OCI-LY3 (cell line): ENCODE data around the gene FGF13.

ENCODE experiments used
- H2AFZ ChIP-seq: fragments of 200-600, 300-600 bp; shearing (Covaris generic); 2 replicates; pipeline ENCODE4 v1.6.0; 2014; ENCODE audit warnings: antibody characterized with exemption, low read depth, low read length
- H3K27ac ChIP-seq: fragments of 200-600, 300-600 bp; sonication (generic); 2 replicates; pipeline ENCODE4 v1.5.1; 2014; ENCODE audit warnings: mild to moderate bottlenecking, low read length, moderate library complexity, mixed read lengths
- H3K27me3 ChIP-seq: fragments of 200-600, 300-600 bp; sonication (generic); 2 replicates; pipeline ENCODE4 v1.6.1; 2014; ENCODE audit warnings: low read depth, low read length, mixed read lengths
- H3K36me3 ChIP-seq: fragments of 200-600, 300-600 bp; sonication (generic); replicated peaks from 2 replicates; pipeline ENCODE3; 2014; ENCODE audit warnings: low read depth, low read length, mixed read lengths
- H3K4me1 ChIP-seq: fragments of 300-600, 200-600 bp; sonication (generic); 2 replicates; pipeline ENCODE4 v1.6.1; 2014; ENCODE audit warnings: low read length, mixed read lengths
- H3K4me2 ChIP-seq: fragments of 200-600, 300-600 bp; sonication (generic); 2 replicates; pipeline ENCODE4 v1.6.1; 2014; ENCODE audit warnings: low read length, mixed read lengths
- H3K4me3 ChIP-seq: fragments of 300-600, 200-600 bp; sonication (generic); 2 replicates; pipeline ENCODE4 v1.5.1; 2014; ENCODE audit warnings: antibody characterized with exemption, mild to moderate bottlenecking, low read length, moderate library complexity
- H3K79me2 ChIP-seq: fragments of 300-600, 200-600 bp; shearing (Covaris generic); 2 replicates; pipeline ENCODE4 v1.6.1; 2014; ENCODE audit warnings: mild to moderate bottlenecking, low read length, mixed read lengths
- H3K9ac ChIP-seq: fragments of 300-600, 200-600 bp; shearing (Covaris generic); 2 replicates; pipeline ENCODE4 v1.6.0; 2014; ENCODE audit warnings: mild to moderate bottlenecking, low read length, moderate library complexity
- H3K9me3 ChIP-seq: fragments of 200-600, 300-600 bp; shearing (Covaris generic); 2 replicates; pipeline ENCODE4 v1.6.1; 2014; ENCODE audit warnings: low read length, mixed read lengths; ENCODE audit not compliant: insufficient read depth
- H4K20me1 ChIP-seq: fragments of 200-600, 300-600 bp; sonication (generic); 2 replicates; pipeline ENCODE4 v1.6.1; 2016; ENCODE audit warnings: low read length, mixed read lengths; ENCODE audit not compliant: insufficient read depth
- CTCF ChIP-seq: fragments of 200-600, 300-600 bp; sonication (generic); IDR thresholded peaks from 2 replicates; pipeline ENCODE4 v1.5.1; 2014; ENCODE audit warnings: antibody characterized with exemption, low read length, low read depth
- EZH2phosphoT487 ChIP-seq: fragments of 200-600 bp; shearing (Covaris generic); IDR thresholded peaks from 2 replicates; pipeline ENCODE4 v1.6.1; 2018; ENCODE audit warnings: antibody characterized with exemption, mixed run types, low read depth

The FGF13 gene

GRCh38 chrX:138711399-138712347 lies at the start of gene FGF13:
FGF13 (minus strand) TSS chrX:138711717; CDS start chrX:138711003, 714 bp downstream.
- Histone ChIP-seq H3K9me3 (no peaks in the 10 kb centered on the region), H3K4me2 (no peak within 1 kb of the TSS), H4K20me1 (no peaks in the 10 kb centered on the region), H3K27me3 (no peaks in the 10 kb centered on the region), H3K36me3 (no peaks in the 10 kb centered on the region), H3K4me1 (peaks cover 24% of the 10 kb centered on the region), H3K4me3 (no peak within 1 kb of the TSS), H3K9ac (no peak within 1 kb of the TSS), H3K79me2 (no peaks in the 10 kb centered on the region), H2AFZ (no peak within 1 kb of the TSS), H3K27ac (no peak within 1 kb of the TSS)
- TF ChIP-seq CTCF = peak; percentile 47
- TF ChIP-seq EZH2phosphoT487 = no peak

- no peak overlapping the region for H2AFZ ChIP-seq
- no peaks in the 10 kb centered on the region for H4K20me1 ChIP-seq
- no peak overlapping the region for H3K27ac ChIP-seq
- H3K36me3 ChIP-seq = no peaks in the 10 kb centered on the region
- H3K27me3 ChIP-seq = no peaks in the 10 kb centered on the region
- H3K4me2 ChIP-seq = no peak overlapping the region
- H3K9me3 ChIP-seq = no peaks in the 10 kb centered on the region
- TF ChIP-seq CTCF (no peak), EZH2phosphoT487 (no peak)
- H3K9ac ChIP-seq = no peak overlapping the region
- H3K4me3 ChIP-seq = no peak overlapping the region
- no peaks in the 10 kb centered on the region for H3K79me2 ChIP-seq
- H3K4me1 ChIP-seq = no peaks in the 10 kb centered on the region
Measured at GRCh38 chrX:138759217-138759943, 47.9 kb upstream of the FGF13 start.

- TF ChIP-seq CTCF (no peak; the same call in 1 of the 2 replicates), EZH2phosphoT487 (no peak)
Measured at GRCh38 chrX:138756234-138756633, 44.7 kb upstream of the FGF13 start.

GRCh38 chrX:138754861-138755260 lies 43.3 kb upstream of the FGF13 start:
- H3K79me2 ChIP-seq = no peaks in the 10 kb centered on the region
- H3K9ac ChIP-seq = no peak overlapping the region
- H3K27ac ChIP-seq = no peak overlapping the region
- H2AFZ ChIP-seq = no peak overlapping the region
- no peaks in the 10 kb centered on the region for H3K4me1 ChIP-seq
- no peak overlapping the region for H3K4me2 ChIP-seq
- H3K27me3 ChIP-seq = no peaks in the 10 kb centered on the region
- H3K4me3 ChIP-seq = no peak overlapping the region
- H3K36me3 ChIP-seq = no peaks in the 10 kb centered on the region
- no peaks in the 10 kb centered on the region for H3K9me3 ChIP-seq
- no peaks in the 10 kb centered on the region for H4K20me1 ChIP-seq
- TF ChIP-seq EZH2phosphoT487 (no peak), CTCF (no peak)

More at GRCh38 chrX:138756234-138756633, 44.7 kb upstream of the FGF13 start:
- no peaks in the 10 kb centered on the region for H3K4me1 ChIP-seq
- no peaks in the 10 kb centered on the region for H3K27me3 ChIP-seq
- H3K79me2 ChIP-seq = no peaks in the 10 kb centered on the region
- H3K9ac ChIP-seq = no peak overlapping the region
- H3K36me3 ChIP-seq = no peaks in the 10 kb centered on the region
- H3K4me2 ChIP-seq = no peak overlapping the region
- no peaks in the 10 kb centered on the region for H4K20me1 ChIP-seq
- H3K9me3 ChIP-seq = no peaks in the 10 kb centered on the region
- no peak overlapping the region for H3K27ac ChIP-seq
- H3K4me3 ChIP-seq = no peak overlapping the region
- no peak overlapping the region for H2AFZ ChIP-seq
